MM.1S (cell line): ENCODE measurements around the gene PLA2G4A.

ENCODE experiments used
- DNase-seq: peaks from one replicate; pipeline ENCODE4 v3.0.0-alpha.2; 2015
- H2AFZ ChIP-seq: fragments of 300-600 bp; sonication (generic); 2 replicates; pipeline ENCODE4 v1.6.0; 2016; ENCODE audit warnings: antibody characterized with exemption, low read length
- H3F3A ChIP-seq: fragments of 300-600 bp; sonication (generic); 2 replicates; pipeline ENCODE4 v1.6.1; 2016; ENCODE audit warnings: mild to moderate bottlenecking, antibody characterized with exemption, low read length, moderate library complexity, mixed read lengths; ENCODE audit not compliant: insufficient read depth
- H3K27ac ChIP-seq: fragments of 300-600 bp; sonication (generic); 2 replicates; pipeline ENCODE4 v1.5.1; 2016; ENCODE audit warnings: mild to moderate bottlenecking, low read length
- H3K27me3 ChIP-seq: fragments of 300-600 bp; sonication (generic); replicated peaks from 2 replicates; pipeline ENCODE4 v1.6.0; 2016; ENCODE audit warnings: low read length; ENCODE audit not compliant: insufficient read depth
- H3K36me3 ChIP-seq: fragments of 300-600 bp; sonication (generic); replicated peaks from 2 replicates; pipeline ENCODE4 v1.6.1; 2016; ENCODE audit warnings: mild to moderate bottlenecking, low read length, mixed read lengths; ENCODE audit not compliant: insufficient read depth
- H3K4me1 ChIP-seq: fragments of 300-600 bp; sonication (generic); 2 replicates; pipeline ENCODE4 v1.6.1; 2016; ENCODE audit warnings: low read length, mixed read lengths
- H3K4me2 ChIP-seq: fragments of 300-600 bp; sonication (generic); 2 replicates; pipeline ENCODE4 v1.6.0; 2016; ENCODE audit warnings: low read depth, low read length
- H3K4me3 ChIP-seq: fragments of 300-600 bp; sonication (generic); 2 replicates; pipeline ENCODE4 v1.5.1; 2016; ENCODE audit warnings: low read length, mixed read lengths
- H3K79me2 ChIP-seq: fragments of 300-600 bp; sonication (generic); 2 replicates; pipeline ENCODE4 v1.6.1; 2016; ENCODE audit warnings: mixed run types, low read length, mixed read lengths
- H3K9ac ChIP-seq: fragments of 300-600 bp; sonication (generic); 2 replicates; pipeline ENCODE4 v1.6.1; 2016; ENCODE audit warnings: low read length, mixed read lengths
- H3K9me2 ChIP-seq: fragments of 300-600 bp; sonication (generic); replicated peaks from 2 replicates; pipeline ENCODE4 v1.6.1; 2016; ENCODE audit warnings: mild to moderate bottlenecking, low read length, mixed read lengths; ENCODE audit not compliant: insufficient read depth
- H3K9me3 ChIP-seq: fragments of 300-600 bp; sonication (generic); replicated peaks from 2 replicates; pipeline ENCODE4 v1.6.1; 2016; ENCODE audit warnings: mild to moderate bottlenecking, low read length, mixed read lengths; ENCODE audit not compliant: insufficient read depth
- H4K20me1 ChIP-seq: fragments of 300-600 bp; sonication (generic); 2 replicates; pipeline ENCODE4 v1.6.1; 2016; ENCODE audit warnings: mild to moderate bottlenecking, low read length, moderate library complexity, mixed read lengths; ENCODE audit not compliant: insufficient read depth
- CTCF ChIP-seq: fragments of 300-600 bp; sonication (generic); IDR thresholded peaks from 2 replicates; pipeline ENCODE4 v1.5.1; 2016; ENCODE audit warnings: antibody characterized with exemption, low read length, mixed read lengths
- EZH2 ChIP-seq: fragments of 300-600 bp; sonication (generic); optimal IDR thresholded peaks from 2 replicates; pipeline ENCODE3; 2017; ENCODE audit warnings: low read depth, mild to moderate bottlenecking, antibody characterized with exemption, low read length, mixed read lengths
- EZH2phosphoT487 ChIP-seq: fragments of 300-600 bp; sonication (generic); IDR thresholded peaks from 2 replicates; pipeline ENCODE4 v1.6.1; 2018; ENCODE audit warnings: antibody characterized with exemption, low read length

The PLA2G4A gene

GRCh38 chr1:186884251-186884650 is 55.5 kb downstream of the PLA2G4A start:
- Histone ChIP-seq H3K79me2 (peaks cover 4% of the 10 kb centered on the region), H3K9me3 (no peaks in the 10 kb centered on the region), H3K9ac (no peak overlapping the region), H3K4me2 (no peak overlapping the region), H2AFZ (no peak overlapping the region), H3K27me3 (no peaks in the 10 kb centered on the region), H3K4me1 (no peaks in the 10 kb centered on the region), H3K4me3 (no peak overlapping the region), H3K27ac (no peak overlapping the region), H4K20me1 (no peaks in the 10 kb centered on the region), H3K9me2 (no peaks in the 10 kb centered on the region), H3F3A (no peaks in the 10 kb centered on the region), H3K36me3 (no peaks in the 10 kb centered on the region)
- DNase-seq, result no peak
- no peak for TF ChIP-seq EZH2phosphoT487
- TF ChIP-seq EZH2, result no peak
- no peak for TF ChIP-seq CTCF

GRCh38 chr1:186887203-186887602 is 58.5 kb downstream of the PLA2G4A start:
- Histone ChIP-seq H3K9me2 (no peaks in the 10 kb centered on the region), H2AFZ (no peak overlapping the region), H3F3A (no peaks in the 10 kb centered on the region), H3K9ac (no peak overlapping the region), H3K27ac (no peak overlapping the region), H3K4me3 (no peak overlapping the region), H3K27me3 (no peaks in the 10 kb centered on the region), H3K4me1 (no peaks in the 10 kb centered on the region), H3K4me2 (no peak overlapping the region), H4K20me1 (no peaks in the 10 kb centered on the region), H3K79me2 (peaks cover 15% of the 10 kb centered on the region), H3K9me3 (no peaks in the 10 kb centered on the region), H3K36me3 (no peaks in the 10 kb centered on the region)
- DNase-seq, result no peak
- TF ChIP-seq CTCF (no peak), EZH2phosphoT487 (no peak), EZH2 (no peak)

- Histone ChIP-seq H3K9me3 (no peaks in the 10 kb centered on the region), H3K79me2 (peaks cover 15% of the 10 kb centered on the region), H3K9ac (no peak overlapping the region), H3F3A (no peaks in the 10 kb centered on the region), H4K20me1 (no peaks in the 10 kb centered on the region), H3K36me3 (no peaks in the 10 kb centered on the region), H2AFZ (no peak overlapping the region), H3K4me3 (no peak overlapping the region), H3K4me2 (no peak overlapping the region), H3K27me3 (no peaks in the 10 kb centered on the region), H3K4me1 (no peaks in the 10 kb centered on the region), H3K9me2 (no peaks in the 10 kb centered on the region), H3K27ac (no peak overlapping the region)
- DNase-seq, result no peak
- TF ChIP-seq EZH2phosphoT487, result no peak
- no peak for TF ChIP-seq CTCF
- no peak for TF ChIP-seq EZH2
Observed at GRCh38 chr1:186888367-186888766, 59.6 kb downstream of the PLA2G4A start.
